CD4-positive, alpha-beta T cell (primary cell): ENCODE results near the gene PLEKHA7. TPM values are rescaled to one million over a fixed set of nuclear protein-coding genes. Genes with fewer than 3 reads are reported as not detected.

Experiments
- ATAC-seq: fragments of 200-7000 bp; cut with Tn5 transposase; one replicate; pipeline ENCODE4 v1.10.0; 2022; ENCODE audit warnings: mild to moderate bottlenecking; ENCODE audit not compliant: poor library complexity
- CTCF ChIA-PET: fragments of 350-600 bp; sonication (Branson Sonifier 250); formaldehyde crosslinking; loops from one replicate; lab custom pipeline; 2021; ENCODE audit warnings: antibody characterized with exemption, inconsistent platforms; lab: Charles Lee
- POLR2A ChIA-PET: fragments of 350-600 bp; sonication (Branson Sonifier 250); formaldehyde crosslinking; loops from one replicate; lab custom pipeline; 2021; ENCODE audit warnings: antibody characterized with exemption, inconsistent platforms; lab: Charles Lee
- DNase-seq, 14 experiments: peaks; one replicate each; pipeline ENCODE4 v3.0.0-alpha.2; 2013 to 2020; ENCODE audit warnings: mixed read lengths in 2 of 14
- H3K27ac ChIP-seq, 2 donors: one replicate each; pipeline versions ENCODE4 v1.5.1 to v1.7.0; 2013; ENCODE audit warnings: low read length in 2 of 2, low read depth in 1 of 2, mild to moderate bottlenecking in 1 of 2
- H3K27me3 ChIP-seq, 2 experiments: 1 replicate in 1 of 2; 2 replicates in 1 of 2; pipeline versions ENCODE4 v1.6.1 to v1.7.0; 2013; ENCODE audit warnings: low read length in 2 of 2, control low read depth in 1 of 2, mild to moderate bottlenecking in 1 of 2, moderate library complexity in 1 of 2; ENCODE audit not compliant: insufficient read depth in 2 of 2, control insufficient read depth in 1 of 2
- H3K36me3 ChIP-seq: one replicate; pipeline ENCODE4 v1.6.1; 2013; ENCODE audit warnings: low read length, control low read depth; ENCODE audit not compliant: insufficient read depth
- H3K4me1 ChIP-seq: one replicate; pipeline ENCODE4 v1.6.1; 2013; ENCODE audit warnings: low read length, control low read depth; ENCODE audit not compliant: insufficient read depth
- H3K4me3 ChIP-seq: one replicate; pipeline ENCODE4 v1.5.1; 2013; ENCODE audit warnings: mild to moderate bottlenecking, low read length, moderate library complexity
- H3K9me3 ChIP-seq, 2 experiments: 1 replicate in 1 of 2; 2 replicates in 1 of 2; pipeline versions ENCODE4 v1.6.1 to v1.7.0; 2013; ENCODE audit warnings: low read length in 2 of 2, mild to moderate bottlenecking in 2 of 2, control low read depth in 1 of 2, moderate library complexity in 1 of 2; ENCODE audit not compliant: control insufficient read depth in 1 of 2, insufficient read depth in 1 of 2
- H3K27ac Mint-ChIP-seq: one replicate; pipeline ENCODE4 v1.8.0; 2020; ENCODE audit warnings: mixed read lengths
- H3K27me3 Mint-ChIP-seq: one replicate; pipeline ENCODE4 v1.8.0; 2021; ENCODE audit warnings: mixed read lengths
- H3K36me3 Mint-ChIP-seq: one replicate; pipeline ENCODE4 v1.8.0; 2021; ENCODE audit warnings: low read depth, mixed read lengths
- H3K4me1 Mint-ChIP-seq: one replicate; pipeline ENCODE4 v1.8.0; 2021; ENCODE audit warnings: low read depth, mixed read lengths
- H3K4me3 Mint-ChIP-seq: one replicate; pipeline ENCODE4 v1.8.0; 2020; ENCODE audit warnings: mild to moderate bottlenecking, mixed read lengths
- H3K9me3 Mint-ChIP-seq: one replicate; pipeline ENCODE4 v1.8.0; 2020; ENCODE audit warnings: mixed read lengths
- intact Hi-C, 2 experiments: fragments of 100-400 bp; cut with DNase I in 1 of 2; cut with micrococcal nuclease in 1 of 2; formaldehyde crosslinking; loops; one replicate each; pipeline versions ENCODE4 v1.15.1 to v1.9.0; 2023 to 2025; cut with DNase I, micrococcal nuclease
- total RNA-seq, 174 experiments: library from RNA in 2 of 174; stranded (reverse) in 2 of 174; gene quantifications; one replicate each; pipeline ENCODE4 v1.2.3 and lab custom pipeline; 2021 to 2026
- TF ChIP-seq, protein P1 (sequence below): fragments of 200-600 bp; IDR thresholded peaks from one replicate; pipeline ENCODE4 v1.8.0; 2022; ENCODE audit warnings: antibody characterized with exemption, mild to moderate bottlenecking

PLEKHA7 gene
- total RNA-seq, 2 experiments from 2014 or later = 4.5 to 4.8 TPM

DNA sequence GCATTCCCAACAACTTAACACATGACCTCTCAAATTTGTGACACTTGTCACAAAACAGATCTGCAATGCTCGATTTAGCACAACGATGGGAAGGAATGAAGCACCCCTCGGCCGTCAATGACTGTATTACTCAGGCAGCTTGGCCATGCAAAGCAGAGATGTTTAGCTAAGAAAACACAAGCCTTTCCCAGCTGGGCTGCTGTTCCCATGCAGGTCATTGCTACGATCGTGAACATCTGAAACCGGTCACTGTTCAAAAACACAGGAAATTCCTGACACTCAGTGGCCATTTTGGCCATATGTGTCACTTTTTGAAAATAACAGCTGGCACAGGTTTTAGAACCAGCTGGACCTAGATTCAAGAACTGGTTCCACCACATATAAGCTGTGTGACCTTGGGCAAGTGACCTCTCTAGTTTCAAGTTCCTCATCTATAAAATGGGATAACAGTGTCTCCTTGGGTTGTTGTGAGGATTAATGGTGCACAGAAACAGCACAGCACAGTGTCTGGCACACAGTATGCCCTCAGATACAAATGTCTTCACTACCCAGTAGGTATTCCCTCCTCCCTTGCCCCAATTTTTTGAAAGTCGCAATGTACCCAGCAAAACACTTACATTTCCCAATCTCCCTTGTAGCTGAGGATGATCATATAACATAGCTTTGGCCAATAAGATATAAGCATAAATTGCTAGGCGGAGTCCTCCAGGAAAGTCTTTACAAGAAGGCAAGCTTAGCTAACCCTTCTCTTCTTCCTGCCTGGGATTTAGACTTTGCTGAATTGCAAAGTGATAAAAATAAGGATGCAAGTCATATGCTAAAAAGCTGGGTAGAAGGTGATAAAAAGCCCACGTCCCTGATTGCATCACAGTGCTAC is 182.7 kb downstream of the PLEKHA7 start:
- H3K9me3 ChIP-seq = no peaks in the 10 kb centered on the region
- TF ChIP-seq, protein P1, sequence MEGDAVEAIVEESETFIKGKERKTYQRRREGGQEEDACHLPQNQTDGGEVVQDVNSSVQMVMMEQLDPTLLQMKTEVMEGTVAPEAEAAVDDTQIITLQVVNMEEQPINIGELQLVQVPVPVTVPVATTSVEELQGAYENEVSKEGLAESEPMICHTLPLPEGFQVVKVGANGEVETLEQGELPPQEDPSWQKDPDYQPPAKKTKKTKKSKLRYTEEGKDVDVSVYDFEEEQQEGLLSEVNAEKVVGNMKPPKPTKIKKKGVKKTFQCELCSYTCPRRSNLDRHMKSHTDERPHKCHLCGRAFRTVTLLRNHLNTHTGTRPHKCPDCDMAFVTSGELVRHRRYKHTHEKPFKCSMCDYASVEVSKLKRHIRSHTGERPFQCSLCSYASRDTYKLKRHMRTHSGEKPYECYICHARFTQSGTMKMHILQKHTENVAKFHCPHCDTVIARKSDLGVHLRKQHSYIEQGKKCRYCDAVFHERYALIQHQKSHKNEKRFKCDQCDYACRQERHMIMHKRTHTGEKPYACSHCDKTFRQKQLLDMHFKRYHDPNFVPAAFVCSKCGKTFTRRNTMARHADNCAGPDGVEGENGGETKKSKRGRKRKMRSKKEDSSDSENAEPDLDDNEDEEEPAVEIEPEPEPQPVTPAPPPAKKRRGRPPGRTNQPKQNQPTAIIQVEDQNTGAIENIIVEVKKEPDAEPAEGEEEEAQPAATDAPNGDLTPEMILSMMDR = no peak
- H3K4me1 Mint-ChIP-seq = no peaks in the 10 kb centered on the region
- ATAC-seq (no peak), DNase-seq (no peak)
- no peaks in the 10 kb centered on the region for H3K36me3 ChIP-seq
- intact Hi-C loops = no loop called here
- H3K4me3 Mint-ChIP-seq = no peak overlapping the region
- H3K4me3 ChIP-seq = no peak overlapping the region
- ChIA-PET POLR2A (no interaction called here), CTCF (interaction anchor here (1.5 kb wide), 1 partner anchor 11 kb away, joined by 4 read pairs; no protein-coding TSS in a partner anchor)
- no peaks in the 10 kb centered on the region for H3K9me3 Mint-ChIP-seq
- no peak overlapping the region for H3K27ac ChIP-seq
- H3K36me3 Mint-ChIP-seq = no peaks in the 10 kb centered on the region
- no peaks in the 10 kb centered on the region for H3K27me3 ChIP-seq
- no peaks in the 10 kb centered on the region for H3K27me3 Mint-ChIP-seq
- no peak overlapping the region for H3K27ac Mint-ChIP-seq
- no peaks in the 10 kb centered on the region for H3K4me1 ChIP-seq

DNA sequence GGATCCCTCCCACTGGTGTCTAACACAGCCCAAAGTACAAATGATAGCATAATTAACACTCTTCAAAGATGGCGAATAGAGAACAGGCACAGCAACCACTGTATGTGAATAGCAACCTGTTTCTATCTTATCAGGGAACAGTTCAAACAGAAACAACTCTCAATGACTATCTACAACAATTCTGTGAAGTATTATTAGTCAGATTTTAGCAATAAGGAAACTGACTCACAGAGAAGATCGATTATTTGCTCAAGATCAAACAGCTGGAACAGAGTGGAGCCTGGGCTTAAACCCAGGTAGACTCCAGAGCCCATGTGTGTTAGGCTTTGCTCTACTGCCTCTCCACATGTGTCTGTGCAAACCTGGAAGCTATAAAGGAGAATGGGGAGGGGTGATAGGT is 187.1 kb downstream of the PLEKHA7 start:
- Histone ChIP-seq H3K9me3 (no peaks in the 10 kb centered on the region), H3K4me1 (no peaks in the 10 kb centered on the region), H3K4me3 (no peak overlapping the region), H3K27ac (no peak overlapping the region), H3K27me3 (no peaks in the 10 kb centered on the region), H3K36me3 (no peaks in the 10 kb centered on the region)
- Mint-ChIP-seq H3K36me3 (no peaks in the 10 kb centered on the region), H3K27ac (no peak overlapping the region), H3K9me3 (no peaks in the 10 kb centered on the region), H3K27me3 (no peaks in the 10 kb centered on the region), H3K4me1 (no peaks in the 10 kb centered on the region), H3K4me3 (no peak overlapping the region)
- CTCF ChIA-PET = no interaction called here
- no peak for ATAC-seq
- TF ChIP-seq, protein P1 = no peak
- intact Hi-C loops = no loop called here
- no peak for DNase-seq
- POLR2A ChIA-PET = no interaction called here

DNA sequence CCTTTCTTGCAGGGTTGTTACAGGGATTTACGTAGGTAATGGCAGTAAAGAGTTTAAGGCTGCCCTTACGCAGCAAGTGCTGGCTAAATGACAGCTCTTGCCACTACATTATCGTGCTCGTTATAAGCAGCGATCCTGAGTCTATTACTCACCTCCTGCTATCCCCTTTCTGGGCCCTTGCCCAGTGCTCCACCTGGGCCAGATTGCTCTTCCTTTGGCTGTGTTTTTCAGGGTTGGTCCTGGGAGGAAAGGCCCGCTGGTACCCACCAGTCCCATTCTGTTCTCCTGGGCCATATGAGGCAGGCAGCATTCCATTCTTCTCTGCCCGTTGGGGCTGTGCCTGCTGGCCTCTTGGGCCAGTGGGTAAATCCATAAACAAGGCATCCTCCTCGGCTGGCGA is 188.2 kb downstream of the PLEKHA7 start:
- H3K27me3 ChIP-seq = no peaks in the 10 kb centered on the region
- H3K4me1 ChIP-seq = no peaks in the 10 kb centered on the region
- TF ChIP-seq, protein P1 = no peak
- intact Hi-C loops = no loop called here
- ATAC-seq = no peak
- H3K9me3 Mint-ChIP-seq = no peaks in the 10 kb centered on the region
- ChIA-PET POLR2A (no interaction called here), CTCF (no interaction called here)
- no peak overlapping the region for H3K4me3 Mint-ChIP-seq
- no peaks in the 10 kb centered on the region for H3K27me3 Mint-ChIP-seq
- H3K4me1 Mint-ChIP-seq = peaks cover 3% of the 10 kb centered on the region
- H3K9me3 ChIP-seq = no peaks in the 10 kb centered on the region
- H3K27ac Mint-ChIP-seq = no peak overlapping the region
- no peaks in the 10 kb centered on the region for H3K36me3 Mint-ChIP-seq
- H3K4me3 ChIP-seq = no peak overlapping the region
- no peaks in the 10 kb centered on the region for H3K36me3 ChIP-seq
- H3K27ac ChIP-seq = no peak overlapping the region
- DNase-seq = no peak
